ENCODE data around the gene DENND2C. TPM values are rescaled to one million over a fixed set of nuclear protein-coding genes. Genes with fewer than 3 reads are reported as not detected.

DENND2C gene
- total and polyA plus RNA-seq, 9 donors: 1.5 to 3.6 (median 2.6) TPM

Small RNA genes within 50 kb of the gene (small RNA-seq; reads per million reads assigned to genes)
- not detected for gene RN7SL432P

Other genes starting within 250 kb of the DENND2C start
- 10 to 100 TPM; 31.2 to 49.6 (median 38.5) TPM for gene TRIM33, start 158.8 kb downstream of the DENND2C start, total RNA-seq
- gene TRIM33, start 158.8 kb downstream of the DENND2C start, polyA plus RNA-seq: 10 to 100 TPM; 11.1 to 22.1 TPM
- gene BCAS2, start 88.4 kb downstream of the DENND2C start, total RNA-seq: 10 to 100 TPM; 32.2 to 47.7 (median 40.2) TPM
- gene BCAS2, start 88.4 kb downstream of the DENND2C start, polyA plus RNA-seq: 10 to 100 TPM; 32.1 to 36.4 TPM
- gene AMPD1, start 25.5 kb upstream of the DENND2C start, total RNA-seq: under 1 TPM in 1 of 7 donors, not detected in 6; 0.13 TPM
- gene AMPD1, start 25.5 kb upstream of the DENND2C start, polyA plus RNA-seq: 1 to 10 TPM in 1 of 2 donors, under 1 TPM in 1; 0.18 to 1.8 TPM
- 10 to 100 TPM; 12.9 to 21.7 (median 16.4) TPM for gene NRAS, start 46.7 kb upstream of the DENND2C start, total RNA-seq
- 10 to 100 TPM in 1 of 2 donors, 1 to 10 TPM in 1; 8.7 to 17.8 TPM for gene NRAS, start 46.7 kb upstream of the DENND2C start, polyA plus RNA-seq
- gene CSDE1, start 87.9 kb upstream of the DENND2C start, total RNA-seq: 100 to 1,000 TPM; 357 to 752 (median 558) TPM
- 100 to 1,000 TPM; 225 to 458 TPM for gene CSDE1, start 87.9 kb upstream of the DENND2C start, polyA plus RNA-seq
- 10 to 100 TPM; 22.8 to 41.8 (median 31.4) TPM for gene SIKE1, start 110.6 kb upstream of the DENND2C start, total RNA-seq
- 10 to 100 TPM; 12.4 to 15.3 TPM for gene SIKE1, start 110.6 kb upstream of the DENND2C start, polyA plus RNA-seq
- gene SYCP1, start 184.8 kb upstream of the DENND2C start, total RNA-seq: not detected
- under 1 TPM in 1 of 2 donors, not detected in 1; 0.13 TPM for gene SYCP1, start 184.8 kb upstream of the DENND2C start, polyA plus RNA-seq

Measured in ovary (tissue), 9 donors.